GM12891 (cell line): ENCODE measurements around the gene ESAM.

Experiments
- PAX5 ChIP-seq: IDR thresholded peaks from 2 replicates; pipeline ENCODE4 v1.6.1; 2011; ENCODE audit warnings: low read length, moderate library complexity, mild to moderate bottlenecking; ENCODE audit not compliant: insufficient read depth, severe bottlenecking
- POLR2A ChIP-seq: IDR thresholded peaks from 2 replicates; pipeline ENCODE4 v1.6.1; 2011; ENCODE audit warnings: low read depth, low read length, control low read depth
- POLR2AphosphoS5 ChIP-seq: IDR thresholded peaks from 2 replicates; pipeline ENCODE4 v1.6.1; 2011; ENCODE audit warnings: low read depth, low read length, control low read depth
- POU2F2 ChIP-seq: IDR thresholded peaks from 2 replicates; pipeline ENCODE4 v1.6.1; 2011; ENCODE audit warnings: low read depth, mild to moderate bottlenecking, control low read depth, low read length, moderate library complexity
- SPI1 ChIP-seq: IDR thresholded peaks from 2 replicates; pipeline ENCODE4 v1.6.1; 2011; ENCODE audit warnings: low read depth, low read length, control low read depth
- TAF1 ChIP-seq: IDR thresholded peaks from 2 replicates; pipeline ENCODE4 v1.6.1; 2011; ENCODE audit warnings: low read depth, low read length, control low read depth

GRCh38 chr11:124725719-124726105 is 36.4 kb downstream of the ESAM start:
- no peak for TF ChIP-seq POLR2AphosphoS5
- no peak for TF ChIP-seq POLR2A
- TF ChIP-seq POU2F2 = no peak
- TF ChIP-seq TAF1 = no peak
- TF ChIP-seq SPI1 = no peak
- TF ChIP-seq PAX5 = no peak
